Esophagus muscularis mucosa (tissue), 4 donors: Measurements from ENCODE around the gene TXNDC11. TPM values are rescaled to one million over a fixed set of nuclear protein-coding genes. Genes with fewer than 3 reads are reported as not detected.

Experiments used
- DNase-seq: peaks from one replicate; pipeline ENCODE4 v3.0.0-alpha.2; 2017; ENCODE audit errors: extremely low spot score
- H3K27ac ChIP-seq, 4 donors: fragments of 200-600 bp; sonication (generic); replicated peaks in 1 of 4; 1 replicate in 3 of 4; 2 replicates in 1 of 4; pipeline ENCODE4 v1.5.1; 2016 to 2019; ENCODE audit warnings: mild to moderate bottlenecking in 1 of 4
- H3K27me3 ChIP-seq, 4 donors: fragments of 200-600 bp; sonication (generic); one replicate each; pipeline versions ENCODE4 v1.5.1 to v1.6.0; 2016 to 2019
- H3K36me3 ChIP-seq, 4 donors: fragments of 200-600 bp; sonication (generic); one replicate each; pipeline ENCODE4 v1.5.1; 2016 to 2019
- H3K4me1 ChIP-seq, 4 donors: fragments of 200-600 bp; sonication (generic); one replicate each; pipeline ENCODE4 v1.5.1; 2016 to 2019
- H3K4me3 ChIP-seq, 4 donors: fragments of 200-600 bp; sonication (generic); 1 replicate in 2 of 4; 2 replicates in 2 of 4; pipeline ENCODE4 v1.5.1; 2016 to 2019; ENCODE audit warnings: mild to moderate bottlenecking in 4 of 4, moderate library complexity in 1 of 4
- H3K9me3 ChIP-seq, 4 donors: fragments of 200-600 bp; sonication (generic); 1 replicate in 3 of 4; 2 replicates in 1 of 4; pipeline ENCODE4 v1.5.1; 2016 to 2019
- EP300 ChIP-seq: sonication (generic); formaldehyde crosslinking; IDR thresholded peaks from one replicate; pipeline ENCODE4 v1.6.1; 2017; ENCODE audit warnings: antibody characterized with exemption
- POLR2A ChIP-seq: fragments of 450-650 bp; IDR thresholded peaks from one replicate; pipeline ENCODE4 v1.6.1; 2017; ENCODE audit warnings: antibody characterized with exemption, moderate library complexity, mild to moderate bottlenecking, low read depth
- POLR2AphosphoS5 ChIP-seq, 2 donors: sonication (generic); formaldehyde crosslinking; IDR thresholded peaks; one replicate each; pipeline ENCODE4 v1.6.1; 2017; ENCODE audit warnings: antibody characterized with exemption in 2 of 2
- WGBS: methylation state at CpG from one replicate; pipeline ENCODE4 v1.1.5; 2018; 5-methylcytosine and 5-hydroxymethylcytosine counted together
- intact Hi-C: fragments of 100-400 bp; cut with DNase I; formaldehyde crosslinking; loops from one replicate; pipeline ENCODE4 v1.15.1; 2023
- total RNA-seq, 4 donors: library from RNA; depleted of rRNA; stranded (reverse); fragments of >200 nt; gene quantifications; one replicate each; pipeline versions ENCODE4 v1.1.0 to v1.2.1, GENCODE V29; 2016
- TF ChIP-seq, protein P1 (sequence below), 3 experiments: fragments of 200-600 bp in 2 of 3; fragments of 450-650 bp in 1 of 3; sonication (generic) in 2 of 3; IDR thresholded peaks; one replicate each; pipeline ENCODE4 v1.5.1; 2017 to 2019; ENCODE audit warnings: antibody characterized with exemption in 3 of 3, mild to moderate bottlenecking in 2 of 3, moderate library complexity in 1 of 3

The TXNDC11 gene
- total RNA-seq, 4 donors from 2014 or later: 32.4 to 47.2 (median 38.2) TPM

- WGBS: 60% methylated on average over 1 of the region's 1 CpG
- TF ChIP-seq, protein P1, sequence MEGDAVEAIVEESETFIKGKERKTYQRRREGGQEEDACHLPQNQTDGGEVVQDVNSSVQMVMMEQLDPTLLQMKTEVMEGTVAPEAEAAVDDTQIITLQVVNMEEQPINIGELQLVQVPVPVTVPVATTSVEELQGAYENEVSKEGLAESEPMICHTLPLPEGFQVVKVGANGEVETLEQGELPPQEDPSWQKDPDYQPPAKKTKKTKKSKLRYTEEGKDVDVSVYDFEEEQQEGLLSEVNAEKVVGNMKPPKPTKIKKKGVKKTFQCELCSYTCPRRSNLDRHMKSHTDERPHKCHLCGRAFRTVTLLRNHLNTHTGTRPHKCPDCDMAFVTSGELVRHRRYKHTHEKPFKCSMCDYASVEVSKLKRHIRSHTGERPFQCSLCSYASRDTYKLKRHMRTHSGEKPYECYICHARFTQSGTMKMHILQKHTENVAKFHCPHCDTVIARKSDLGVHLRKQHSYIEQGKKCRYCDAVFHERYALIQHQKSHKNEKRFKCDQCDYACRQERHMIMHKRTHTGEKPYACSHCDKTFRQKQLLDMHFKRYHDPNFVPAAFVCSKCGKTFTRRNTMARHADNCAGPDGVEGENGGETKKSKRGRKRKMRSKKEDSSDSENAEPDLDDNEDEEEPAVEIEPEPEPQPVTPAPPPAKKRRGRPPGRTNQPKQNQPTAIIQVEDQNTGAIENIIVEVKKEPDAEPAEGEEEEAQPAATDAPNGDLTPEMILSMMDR (IDR thresholded peaks at IDR 0.05): no peak
- peak overlapping the region in 1 of 4 donors; percentile 29 for H3K27ac ChIP-seq
- peaks cover 10 to 91% (median 59%) of the 10 kb centered on the region in 4 donors for H3K36me3 ChIP-seq
- DNase-seq: no peak
- no peaks in the 10 kb centered on the region for H3K9me3 ChIP-seq
- intact Hi-C loops: no loop called here
- H3K27me3 ChIP-seq: no peaks in the 10 kb centered on the region
- H3K4me3 ChIP-seq: no peak overlapping the region
- peaks cover 1 to 22% (median 11%) of the 10 kb centered on the region in 4 donors for H3K4me1 ChIP-seq
Measured at GRCh38 chr16:11725457-11725856, 17.2 kb downstream of the TXNDC11 start.

- Histone ChIP-seq H3K36me3 (peaks cover 19 to 88% (median 59%) of the 10 kb centered on the region in 4 donors), H3K27ac (no peak overlapping the region), H3K4me3 (no peak overlapping the region), H3K27me3 (no peaks in the 10 kb centered on the region), H3K4me1 (peaks cover 15 to 33% (median 18%) of the 10 kb centered on the region in 4 donors), H3K9me3 (no peaks in the 10 kb centered on the region)
- TF ChIP-seq, protein P1 (IDR thresholded peaks at IDR 0.05): no peak
- TF ChIP-seq EP300 (no peak), POLR2A (no peak), POLR2AphosphoS5 (IDR thresholded peaks at IDR 0.05) (no peak)
- WGBS: 86% methylated on average over 3 of the region's 3 CpGs
- DNase-seq: no peak
- intact Hi-C loops: no loop called here
Measured at GRCh38 chr16:11722468-11722808, 20.2 kb downstream of the TXNDC11 start.

- Histone ChIP-seq H3K4me1 (peaks cover 15 to 33% (median 21%) of the 10 kb centered on the region in 4 donors), H3K4me3 (no peak overlapping the region), H3K36me3 (peaks cover 19 to 85% (median 59%) of the 10 kb centered on the region in 4 donors), H3K27ac (no peak overlapping the region), H3K9me3 (no peaks in the 10 kb centered on the region), H3K27me3 (no peaks in the 10 kb centered on the region)
- DNase-seq: no peak
- 84% methylated on average over 4 of the region's 4 CpGs for WGBS
- intact Hi-C loops: no loop called here
- TF ChIP-seq, protein P1 (IDR thresholded peaks at IDR 0.05): no peak
- no peak for TF ChIP-seq POLR2A
- no peak for TF ChIP-seq POLR2AphosphoS5 (IDR thresholded peaks at IDR 0.05)
- no peak for TF ChIP-seq EP300
Measured at GRCh38 chr16:11721781-11722467, 20.7 kb downstream of the TXNDC11 start.

- Histone ChIP-seq H3K36me3 (peaks cover 19 to 74% (median 48%) of the 10 kb centered on the region in 4 donors), H3K4me3 (no peak overlapping the region), H3K27ac (no peak overlapping the region), H3K4me1 (peaks cover 9 to 37% (median 28%) of the 10 kb centered on the region in 4 donors), H3K27me3 (no peaks in the 10 kb centered on the region), H3K9me3 (no peaks in the 10 kb centered on the region)
- no peak for DNase-seq
- TF ChIP-seq EP300 (no peak), POLR2A (no peak), POLR2AphosphoS5 (IDR thresholded peaks at IDR 0.05) (no peak)
- TF ChIP-seq, protein P1 (IDR thresholded peaks at IDR 0.05): no peak
- intact Hi-C loops: no loop called here
- WGBS: 98% methylated on average over 4 of the region's 4 CpGs
Measured at GRCh38 chr16:11719762-11720161, 22.9 kb downstream of the TXNDC11 start.

GRCh38 chr16:11719171-11719570, 23.5 kb downstream of the TXNDC11 start:
- Histone ChIP-seq H3K4me3 (no peak overlapping the region), H3K27me3 (no peaks in the 10 kb centered on the region), H3K9me3 (no peaks in the 10 kb centered on the region), H3K36me3 (peaks cover 19 to 69% (median 45%) of the 10 kb centered on the region in 4 donors), H3K27ac (no peak overlapping the region), H3K4me1 (peaks cover 9 to 40% (median 32%) of the 10 kb centered on the region in 4 donors)
- TF ChIP-seq, protein P1 (IDR thresholded peaks at IDR 0.05): no peak
- no peak for TF ChIP-seq POLR2AphosphoS5 (IDR thresholded peaks at IDR 0.05)
- TF ChIP-seq EP300: no peak
- no peak for TF ChIP-seq POLR2A
- intact Hi-C loops: no loop called here
- DNase-seq: no peak
